ENCODE data around the gene KRT8.

DNA sequence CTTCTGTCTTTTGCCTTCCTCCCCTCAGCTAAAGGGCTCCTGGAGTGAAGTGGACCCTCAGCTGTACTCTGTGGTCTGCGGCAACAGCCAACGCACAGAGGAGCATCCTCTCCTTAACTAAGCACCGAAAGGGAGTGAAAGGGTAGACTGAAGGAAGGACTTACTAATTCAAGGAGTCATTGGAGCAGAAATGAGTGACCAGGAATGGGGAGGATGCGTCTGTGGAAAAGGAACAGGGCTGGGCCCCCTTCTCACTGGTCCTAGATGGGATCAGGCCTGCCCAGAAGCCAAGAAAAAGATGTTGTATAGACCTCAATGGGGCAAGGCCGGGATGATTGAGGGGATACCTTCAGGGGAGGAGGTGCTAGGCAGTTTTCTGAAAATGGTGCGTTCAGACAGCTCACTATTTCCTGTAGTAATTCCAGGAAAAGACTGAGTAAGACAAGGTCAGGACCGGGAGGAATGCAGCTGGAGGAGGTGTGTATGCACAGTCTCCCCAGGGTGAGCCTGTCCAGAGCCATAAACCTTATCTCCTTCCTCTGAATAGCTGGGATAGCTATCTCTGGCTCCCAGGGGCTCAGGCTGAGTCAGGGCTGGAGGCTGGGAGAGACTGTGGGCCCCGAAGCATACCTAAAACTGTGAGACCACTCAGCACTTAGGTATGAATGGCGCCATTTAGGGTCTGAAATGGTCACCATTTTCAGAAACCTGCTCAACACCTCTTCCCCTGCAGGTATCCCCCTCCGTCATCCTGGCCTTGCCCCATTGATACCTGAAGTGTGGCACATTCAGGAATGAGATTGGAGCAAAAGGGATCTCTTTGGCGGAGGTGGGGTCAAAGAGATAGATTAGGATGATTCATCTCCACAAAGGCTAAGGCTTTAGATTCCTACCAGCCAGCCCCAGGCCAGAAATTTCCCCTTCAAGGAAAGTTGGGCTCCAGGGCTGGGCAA lies 20.2 kb upstream of the KRT8 start:
- TF ChIP-seq, protein P1, sequence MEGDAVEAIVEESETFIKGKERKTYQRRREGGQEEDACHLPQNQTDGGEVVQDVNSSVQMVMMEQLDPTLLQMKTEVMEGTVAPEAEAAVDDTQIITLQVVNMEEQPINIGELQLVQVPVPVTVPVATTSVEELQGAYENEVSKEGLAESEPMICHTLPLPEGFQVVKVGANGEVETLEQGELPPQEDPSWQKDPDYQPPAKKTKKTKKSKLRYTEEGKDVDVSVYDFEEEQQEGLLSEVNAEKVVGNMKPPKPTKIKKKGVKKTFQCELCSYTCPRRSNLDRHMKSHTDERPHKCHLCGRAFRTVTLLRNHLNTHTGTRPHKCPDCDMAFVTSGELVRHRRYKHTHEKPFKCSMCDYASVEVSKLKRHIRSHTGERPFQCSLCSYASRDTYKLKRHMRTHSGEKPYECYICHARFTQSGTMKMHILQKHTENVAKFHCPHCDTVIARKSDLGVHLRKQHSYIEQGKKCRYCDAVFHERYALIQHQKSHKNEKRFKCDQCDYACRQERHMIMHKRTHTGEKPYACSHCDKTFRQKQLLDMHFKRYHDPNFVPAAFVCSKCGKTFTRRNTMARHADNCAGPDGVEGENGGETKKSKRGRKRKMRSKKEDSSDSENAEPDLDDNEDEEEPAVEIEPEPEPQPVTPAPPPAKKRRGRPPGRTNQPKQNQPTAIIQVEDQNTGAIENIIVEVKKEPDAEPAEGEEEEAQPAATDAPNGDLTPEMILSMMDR (IDR thresholded peaks at IDR 0.05), result no peak
- no peak for TF ChIP-seq POLR2A (IDR thresholded peaks at IDR 0.05)
